ENCODE data around the gene RGS10.

GRCh38 chr10:119478111-119478802 lies 64.3 kb downstream of the RGS10 start:
- TF ChIP-seq ZFX (IDR thresholded peaks at IDR 0.05; ENCODE audit: borderline replicate concordance) (no peak), CTCF (IDR thresholded peaks at IDR 0.05) (no peak)
